Activated CD8-positive, alpha-beta memory T cell treated with anti-CD3 and anti-CD28 coated beads for 48 hours (primary cell): ENCODE results near the gene SHROOM3.
"Not testable (repeated sequence)": the region's sequence is repeated elsewhere in the genome, so short reads cannot be mapped to it uniquely, and the experiment has no call there.

ENCODE experiments used
- DNase-seq, 3 experiments: peaks; one replicate each; pipeline ENCODE4 v3.0.0-alpha.2; 2020; ENCODE audit warnings: low read depth in 2 of 3, low spot score in 2 of 3

The SHROOM3 gene

DNA sequence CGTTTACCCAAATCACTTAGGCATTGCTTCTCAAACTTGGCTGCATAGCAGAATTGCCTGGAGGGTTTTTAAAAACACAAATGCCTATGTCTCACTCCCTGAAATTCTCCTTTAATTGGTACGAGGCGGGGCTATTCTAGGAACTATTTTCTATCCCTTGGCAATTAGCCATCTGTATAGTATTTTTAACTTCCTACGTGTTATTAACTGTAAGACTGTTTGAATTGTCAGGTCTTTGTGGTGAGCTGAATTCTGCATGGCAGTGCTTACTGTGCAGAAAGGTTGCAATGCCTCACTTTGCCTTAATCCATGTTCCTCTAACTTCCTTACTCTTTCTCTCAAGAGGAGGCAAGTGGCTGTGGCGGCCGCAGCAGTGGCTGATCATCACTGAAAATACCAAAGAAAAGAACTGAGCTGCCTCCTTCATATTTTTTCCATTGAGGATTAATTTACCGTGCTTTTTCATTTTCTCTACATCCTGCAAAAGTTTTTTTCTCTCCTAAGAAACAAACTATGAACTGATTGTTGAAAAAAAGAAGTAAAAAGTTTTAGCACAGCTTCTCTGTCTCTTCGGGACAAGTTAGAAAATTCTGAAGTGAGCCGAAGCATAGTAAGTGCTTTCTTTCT, at the start of gene SHROOM3:
SHROOM3 (plus strand) TSS at position 329 of the 627 bp plus-strand sequence. CDS start 824 bp downstream, outside the sequence.
- DNase-seq: no peak

DNA sequence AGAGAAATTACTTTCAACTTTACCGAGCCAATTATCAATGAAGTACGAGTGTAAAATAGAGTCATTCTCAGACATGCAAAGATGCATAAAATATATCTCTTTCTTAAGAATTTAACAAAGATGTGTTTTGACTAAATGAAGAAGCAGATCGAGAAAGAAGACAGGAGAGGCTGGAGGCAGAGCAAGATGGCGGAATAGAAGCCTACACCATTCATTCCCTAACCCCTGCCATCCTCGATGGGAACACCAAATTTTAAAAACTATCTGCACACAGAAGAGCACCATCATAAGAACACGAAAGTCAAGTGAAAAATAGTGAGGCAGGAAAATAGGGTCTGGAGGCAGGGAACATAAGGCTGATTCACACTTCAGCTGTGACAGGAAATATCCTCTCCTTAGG, 49.1 kb upstream of the SHROOM3 start:
- DNase-seq: no peak

DNA sequence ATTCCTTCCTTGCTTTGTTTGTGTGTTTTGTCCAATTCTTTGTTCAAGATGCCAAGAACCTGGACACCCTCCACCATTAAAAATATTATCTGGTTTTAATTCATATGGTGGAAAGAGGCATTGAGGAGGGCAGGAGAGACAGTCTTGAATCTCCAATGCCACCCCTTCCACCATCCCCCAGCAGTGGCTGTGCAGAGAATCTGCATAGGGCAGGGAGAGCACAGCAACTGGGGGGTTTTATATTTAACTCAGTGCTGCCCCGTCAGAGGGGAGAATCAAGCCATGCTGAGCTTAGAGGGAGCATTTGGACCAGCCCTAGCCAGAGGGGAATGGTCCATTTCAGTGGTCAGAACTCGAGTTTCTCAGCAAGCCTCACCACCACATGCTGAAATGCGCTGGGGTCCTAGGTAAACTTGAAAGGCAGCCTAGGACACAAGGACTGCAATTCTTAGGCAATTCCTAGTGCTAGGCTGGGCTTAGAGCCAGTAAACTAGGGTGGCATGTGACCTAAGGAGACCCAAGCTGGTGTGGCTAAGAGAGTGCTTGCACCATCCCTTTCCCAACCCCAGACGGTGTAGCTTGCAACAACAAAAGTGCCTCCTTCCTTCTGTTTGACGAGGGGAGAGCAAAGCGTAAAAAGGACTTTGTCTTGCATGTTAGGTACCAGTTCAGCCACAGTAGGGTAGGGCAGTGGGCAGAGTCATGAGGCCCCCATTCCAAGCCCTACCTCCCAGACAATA, 48.3 kb upstream of the SHROOM3 start:
- no peak for DNase-seq

DNA sequence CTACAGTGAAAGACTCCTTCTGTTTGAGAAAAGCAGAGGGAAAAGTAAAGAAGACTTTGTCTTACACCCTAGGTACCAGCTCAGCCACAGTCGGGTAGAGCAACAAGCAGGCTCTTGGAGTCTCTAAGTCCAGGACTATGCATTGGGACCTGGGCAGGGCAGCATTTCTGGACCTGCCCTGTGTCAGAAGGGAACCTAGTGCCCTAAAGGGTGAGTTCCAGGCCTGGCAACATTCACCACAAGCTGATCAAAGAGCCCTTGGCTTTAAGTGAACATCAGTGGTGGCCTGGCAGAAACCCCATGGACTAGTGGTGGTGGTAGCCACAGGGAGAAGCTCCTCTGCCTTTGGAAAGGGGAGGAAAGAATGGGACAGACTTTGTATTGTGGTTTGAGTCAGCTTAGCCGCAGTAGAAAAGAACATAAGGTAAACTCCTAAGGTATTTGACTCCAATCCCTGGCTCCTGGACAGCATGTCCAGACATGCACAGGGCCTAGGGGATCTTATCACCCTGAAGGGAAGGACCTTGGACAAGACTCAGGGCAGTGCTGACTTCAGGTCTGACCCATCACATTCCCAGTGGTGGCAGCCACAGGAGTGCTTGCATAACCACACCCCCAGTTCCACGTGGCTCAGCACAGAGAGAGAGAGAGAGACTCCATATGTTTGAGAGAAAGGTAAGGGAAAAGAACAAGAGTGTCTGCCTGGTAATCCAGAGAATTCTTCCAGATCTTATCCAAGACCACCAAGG, 46.7 kb upstream of the SHROOM3 start:
- no peak for DNase-seq

DNA sequence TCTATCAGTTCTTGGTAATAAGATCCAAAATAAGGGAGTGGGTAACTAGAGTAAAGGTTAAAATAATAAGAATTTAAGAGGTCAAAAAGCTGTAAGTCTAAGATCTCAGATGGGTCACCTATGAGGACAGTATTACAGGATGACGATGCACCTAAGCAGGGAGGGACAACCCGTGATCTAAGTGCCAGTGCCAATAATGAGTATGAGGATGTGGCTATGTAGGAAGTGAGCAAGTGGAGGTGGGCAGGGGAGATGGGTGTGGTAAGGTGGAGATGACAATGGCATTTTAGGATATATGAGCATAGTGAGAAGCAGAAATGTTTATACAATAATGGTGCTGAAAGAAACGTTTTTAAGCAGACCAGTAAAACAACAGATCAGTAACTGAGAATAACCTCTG, 33.4 kb upstream of the SHROOM3 start:
- no peak for DNase-seq

DNA sequence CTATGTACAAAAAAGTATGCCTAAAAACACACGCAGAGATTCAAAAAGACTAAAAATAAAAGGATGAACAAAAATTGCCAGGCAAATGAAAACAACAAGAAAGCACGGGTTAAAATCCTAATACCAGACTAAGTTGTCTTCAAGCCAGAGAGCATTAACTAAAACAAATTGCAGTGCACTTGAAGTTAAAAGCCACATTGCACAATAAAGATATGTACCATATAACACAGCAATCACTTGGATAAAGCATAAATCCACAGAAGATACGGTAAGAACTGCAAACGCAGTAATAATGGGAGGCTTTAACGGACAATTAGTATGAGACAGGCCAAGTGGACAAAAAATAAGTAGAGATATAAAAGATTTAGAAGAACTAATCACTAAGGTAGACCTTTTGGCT, 28.9 kb upstream of the SHROOM3 start:
- no peak for DNase-seq

DNA sequence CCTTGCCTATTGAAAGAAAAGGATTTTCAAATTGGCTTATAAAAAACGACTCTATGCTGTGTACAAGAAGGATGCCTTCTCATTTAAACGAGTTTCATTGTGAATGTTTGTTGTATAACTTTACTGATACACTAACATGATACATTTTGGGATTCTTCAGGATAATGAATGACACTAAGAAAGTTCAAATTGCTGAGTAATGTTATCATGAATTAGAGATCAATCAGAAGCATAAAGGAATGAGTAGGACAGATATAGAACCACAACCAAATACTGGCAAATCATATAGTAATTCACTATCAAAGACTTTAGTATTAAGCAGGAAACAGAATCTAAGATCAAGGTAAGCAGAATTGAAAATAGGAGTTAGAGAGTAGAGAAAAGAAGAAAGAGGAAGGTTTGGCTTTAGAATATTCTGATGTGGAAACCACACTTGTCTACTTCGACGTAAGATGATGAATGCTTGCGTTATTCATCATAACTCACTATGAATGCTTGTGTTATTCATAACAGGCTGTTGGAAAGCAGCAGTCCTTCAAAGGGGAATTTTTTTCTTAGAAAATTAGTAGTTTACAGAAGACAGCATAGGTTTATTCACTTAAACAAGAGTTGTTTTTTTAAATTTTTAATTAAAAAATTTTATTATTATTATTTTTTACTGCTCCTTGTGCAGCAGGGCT, 27.4 kb upstream of the SHROOM3 start:
- DNase-seq: no peak

DNA sequence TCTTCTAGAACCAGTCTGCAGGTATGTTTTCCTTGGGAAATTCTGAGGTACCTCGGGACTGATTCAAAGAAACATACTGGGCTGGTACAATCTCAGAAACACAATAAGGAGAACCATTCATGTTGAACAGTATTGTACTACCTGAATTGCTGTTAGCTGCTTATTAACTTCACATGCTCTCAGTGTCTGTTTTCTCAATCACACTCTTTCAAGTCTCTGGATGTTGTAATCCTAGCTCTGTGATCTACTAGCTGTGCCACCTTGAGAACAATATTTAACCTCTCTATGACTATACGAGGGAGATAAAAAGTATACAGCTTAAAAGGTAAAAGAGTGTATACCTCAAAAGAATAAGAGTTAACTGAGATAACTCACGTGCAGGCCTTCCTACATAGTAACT, 24.4 kb upstream of the SHROOM3 start:
- DNase-seq: no peak

DNA sequence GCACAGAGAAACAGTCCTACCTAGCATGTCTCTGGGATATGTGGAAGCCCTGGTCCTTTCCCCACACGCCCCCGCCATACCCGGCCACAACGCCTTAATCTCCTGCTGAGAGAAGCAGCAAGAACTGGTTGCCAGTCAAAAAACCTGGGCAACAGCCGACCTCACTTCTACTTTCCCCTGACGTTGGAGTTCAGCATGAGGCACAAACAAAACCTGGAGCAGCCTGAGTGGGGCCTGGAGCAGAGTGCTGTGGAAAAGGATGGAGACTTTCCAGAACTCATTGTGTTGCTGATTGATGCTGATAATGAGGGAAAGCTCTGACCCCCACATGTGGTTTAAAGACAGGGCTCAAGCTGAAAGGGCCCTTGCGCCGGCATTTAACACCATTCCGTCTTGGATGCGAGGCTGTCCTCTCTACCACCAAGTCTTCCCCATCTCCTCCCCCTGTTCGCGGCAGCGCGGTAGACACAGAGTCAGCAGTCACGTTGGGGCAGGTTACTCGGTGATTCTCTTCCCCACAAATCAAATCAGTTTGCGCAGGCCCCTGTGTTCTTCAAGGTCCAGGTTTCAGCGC, 14.8 kb upstream of the SHROOM3 start:
- no peak for DNase-seq

DNA sequence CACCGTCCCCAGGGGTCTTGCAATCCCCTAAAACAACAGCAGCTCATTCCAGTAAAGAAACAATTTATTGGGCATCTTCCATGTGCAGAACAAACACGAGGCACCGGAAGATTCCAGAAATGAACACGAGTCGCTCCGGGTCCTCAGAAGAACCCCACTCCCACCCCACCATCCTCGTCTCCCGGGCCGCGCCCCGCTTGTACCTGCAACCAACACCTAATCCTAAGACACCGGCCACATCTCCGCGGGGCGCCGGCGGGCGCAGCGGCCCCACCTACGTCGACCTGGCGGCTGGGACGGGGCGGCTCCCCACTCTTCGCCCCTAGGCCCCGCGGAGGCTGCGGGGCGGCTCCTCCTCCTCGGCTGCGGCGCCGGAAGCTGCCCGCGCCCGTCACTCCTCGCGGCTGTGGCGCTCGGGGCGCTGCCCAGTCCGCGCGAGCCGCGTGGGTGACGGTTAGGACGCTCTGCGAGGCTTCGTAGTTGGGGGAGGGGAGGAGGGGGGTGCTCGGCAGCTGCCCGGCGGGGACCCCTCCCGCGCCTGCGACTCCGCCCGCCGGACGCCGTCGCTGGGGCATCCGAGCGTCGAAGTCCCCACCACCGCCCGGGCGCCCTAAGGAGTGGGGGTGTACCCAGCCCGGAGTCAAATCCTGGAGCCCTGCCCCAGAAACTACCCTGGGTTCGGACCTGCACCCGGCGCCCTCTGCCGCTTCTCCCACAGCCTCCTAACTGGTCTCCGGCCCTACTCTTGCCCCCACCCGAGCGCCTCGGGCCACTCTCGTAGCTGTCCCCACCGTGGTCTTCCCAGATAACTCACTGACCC, 14.1 kb upstream of the SHROOM3 start, which contains the start of gene CCDC158:
CCDC158 (minus strand) TSS at position 380 of the 820 bp plus-strand sequence. CDS start 17,934 bp downstream, outside the sequence.
- no peak for DNase-seq

DNA sequence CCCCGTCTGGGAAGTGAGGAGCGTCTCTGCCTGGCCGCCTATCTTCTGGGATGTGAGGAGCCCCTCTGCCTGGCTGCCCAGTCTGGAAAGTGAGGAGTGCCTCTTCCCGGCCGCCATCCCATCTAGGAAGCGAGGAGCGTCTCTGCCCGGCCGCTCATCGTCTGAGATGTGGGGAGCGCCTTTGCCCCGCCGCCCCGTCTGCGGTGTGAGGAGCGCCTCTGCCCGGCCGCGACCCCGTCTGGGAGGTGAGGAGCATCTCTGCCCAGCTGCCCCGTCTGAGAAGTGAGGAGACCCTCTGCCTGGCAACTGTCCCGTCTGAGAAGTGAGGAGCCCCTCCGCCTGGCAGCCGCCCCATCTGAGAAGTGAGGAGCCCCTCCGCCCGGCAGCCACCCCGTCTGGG, 11.9 kb upstream of the SHROOM3 start:
- DNase-seq: not testable (repeated sequence)

DNA sequence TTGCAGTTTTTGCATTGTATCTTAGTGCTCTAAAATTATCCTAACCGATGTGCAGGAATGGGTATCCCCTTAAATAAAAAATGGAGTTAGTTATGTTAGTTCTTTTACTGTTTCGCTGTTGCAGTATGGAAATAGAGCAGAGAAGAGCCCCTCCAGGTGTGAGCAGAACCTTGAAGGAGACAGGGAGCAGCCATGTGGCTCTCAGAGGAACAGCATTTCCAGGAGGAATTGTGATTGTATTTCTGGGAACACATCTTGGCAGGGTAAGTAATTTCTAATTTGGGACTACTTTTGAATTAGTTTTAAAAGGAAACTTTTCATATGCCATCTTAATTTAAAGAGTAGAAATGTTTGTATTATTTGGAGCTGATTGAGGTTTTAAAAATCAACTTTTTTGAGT, 8.8 kb upstream of the SHROOM3 start:
- DNase-seq: no peak

DNA sequence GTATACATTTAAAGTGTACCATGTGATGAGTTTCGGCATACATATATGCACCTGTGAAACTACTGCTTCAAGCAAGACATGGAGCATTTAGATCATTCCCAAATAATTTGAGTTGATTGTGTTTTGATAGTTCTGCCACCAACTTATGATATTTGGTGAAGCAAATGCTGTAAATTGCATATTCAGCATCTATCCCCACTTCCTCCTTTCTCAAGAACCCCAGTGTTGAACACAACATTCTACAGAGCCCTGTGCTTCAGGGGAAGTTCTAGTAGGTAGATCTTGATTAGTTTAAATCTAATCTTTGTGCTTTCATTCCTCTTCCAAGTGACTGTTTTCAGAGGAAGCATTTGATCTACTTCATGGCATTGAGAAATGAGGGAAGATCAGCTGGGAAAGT, 5.4 kb upstream of the SHROOM3 start:
- no peak for DNase-seq

DNA sequence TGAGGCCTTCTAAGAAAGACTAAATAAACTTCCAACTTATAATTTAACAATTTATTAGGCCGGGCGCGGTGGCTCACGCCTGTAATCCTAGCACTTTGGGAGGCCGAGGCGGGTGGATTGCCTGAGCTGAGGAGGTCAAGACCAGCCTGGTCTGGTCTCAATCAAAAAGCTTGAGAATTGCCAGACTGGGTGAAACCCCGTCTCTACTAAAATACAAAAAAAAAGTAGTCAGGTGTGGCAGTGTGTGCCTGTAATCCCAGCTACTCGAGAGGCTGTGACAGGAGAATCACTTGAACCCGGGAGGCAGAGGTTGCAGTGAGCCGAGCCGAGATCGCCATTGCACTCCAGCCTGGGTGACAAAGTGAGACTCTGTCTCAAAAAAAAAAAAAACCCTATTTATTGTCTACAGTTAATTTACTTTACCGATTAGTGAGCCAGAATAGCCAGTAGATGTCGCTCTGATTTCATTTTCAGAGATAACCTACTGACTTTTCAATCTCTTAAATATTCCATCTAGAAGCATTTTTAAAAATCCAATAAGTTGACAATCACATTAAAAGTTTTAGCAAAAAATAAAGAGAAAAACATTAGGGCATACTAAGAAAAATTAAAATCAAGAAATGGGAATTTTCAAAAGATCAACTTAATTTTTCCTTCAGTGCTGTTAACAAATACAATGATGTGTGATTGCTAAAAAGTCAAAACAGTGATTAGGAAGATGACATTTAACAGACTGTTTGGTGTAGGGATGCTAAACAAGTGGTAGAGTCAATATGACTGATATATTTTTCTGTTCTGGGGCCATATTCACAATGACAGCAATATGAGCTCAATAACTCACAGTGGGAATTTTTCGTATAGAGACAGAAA, 4.3 kb upstream of the SHROOM3 start:
- no peak for DNase-seq

DNA sequence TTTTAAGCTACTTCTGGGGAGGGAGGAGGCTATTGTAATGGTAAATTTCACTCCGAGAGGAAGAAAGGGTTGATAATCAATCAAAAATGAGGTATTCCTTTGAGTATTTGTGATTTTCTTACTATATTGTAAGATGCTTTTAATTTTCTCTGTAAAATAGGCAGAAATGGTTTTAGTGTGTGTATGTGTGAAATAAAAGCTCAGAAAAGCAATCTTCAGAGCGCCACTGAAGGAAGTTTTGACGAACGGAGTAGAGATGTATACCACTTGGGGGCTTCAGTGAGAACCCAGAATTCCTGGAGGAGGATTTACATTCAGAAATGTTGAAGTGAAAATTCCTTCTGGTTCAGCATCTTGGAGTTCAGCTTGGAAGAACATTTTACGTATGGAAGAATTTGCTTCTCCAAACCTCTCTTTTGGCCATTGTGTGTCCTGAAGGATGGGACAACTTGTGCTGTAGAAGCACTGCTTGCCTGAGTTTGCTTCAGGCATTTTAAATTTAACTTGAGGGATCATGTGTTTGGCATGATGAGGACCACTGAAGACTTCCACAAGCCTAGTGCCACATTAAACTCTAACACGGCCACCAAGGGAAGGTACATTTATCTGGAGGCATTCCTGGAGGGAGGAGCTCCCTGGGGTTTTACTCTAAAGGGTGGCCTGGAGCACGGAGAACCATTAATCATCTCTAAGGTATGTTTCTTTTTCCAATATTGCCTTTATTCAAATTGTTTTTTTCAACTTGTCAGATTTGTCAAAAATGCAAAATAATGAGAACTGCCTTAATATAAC, 695 bp downstream of the SHROOM3 start:
- no peak for DNase-seq

DNA sequence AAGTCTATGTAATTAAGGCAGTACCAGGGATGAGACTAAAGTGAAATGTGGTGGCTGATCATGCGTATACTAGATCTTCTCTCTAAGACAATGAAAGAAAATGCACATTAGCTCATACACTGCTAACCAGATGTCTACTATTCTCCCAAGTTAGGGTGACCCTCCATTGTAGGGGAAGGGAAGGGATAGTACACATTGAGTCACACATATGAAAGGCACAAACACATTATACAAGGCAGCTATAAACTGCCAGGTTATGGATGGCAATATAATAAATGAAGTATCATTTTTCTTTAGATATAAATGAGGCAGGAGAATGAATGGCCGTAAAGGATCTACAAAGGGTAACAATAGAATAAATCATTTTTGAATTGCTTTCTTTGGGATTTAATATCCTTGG, 4.5 kb downstream of the SHROOM3 start:
- no peak for DNase-seq

DNA sequence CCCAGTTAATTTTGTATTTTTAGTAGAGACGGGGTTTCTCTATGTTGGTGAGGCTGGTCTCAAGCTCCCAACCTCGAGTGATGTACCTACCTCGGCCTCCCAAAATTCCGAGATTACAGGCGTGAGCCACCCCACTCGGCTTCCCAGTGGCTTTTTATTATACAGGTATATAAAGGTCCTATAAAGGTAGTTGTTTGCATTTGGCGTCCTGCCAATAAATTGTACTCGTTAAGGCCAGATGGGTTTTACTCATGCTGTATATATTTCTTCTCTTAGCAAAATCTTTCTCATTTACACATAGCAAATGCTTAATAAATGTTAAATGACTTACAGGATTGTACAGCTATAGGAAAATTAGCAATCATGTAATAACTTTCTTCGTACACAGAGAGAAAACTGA, 6.9 kb downstream of the SHROOM3 start:
- no peak for DNase-seq

DNA sequence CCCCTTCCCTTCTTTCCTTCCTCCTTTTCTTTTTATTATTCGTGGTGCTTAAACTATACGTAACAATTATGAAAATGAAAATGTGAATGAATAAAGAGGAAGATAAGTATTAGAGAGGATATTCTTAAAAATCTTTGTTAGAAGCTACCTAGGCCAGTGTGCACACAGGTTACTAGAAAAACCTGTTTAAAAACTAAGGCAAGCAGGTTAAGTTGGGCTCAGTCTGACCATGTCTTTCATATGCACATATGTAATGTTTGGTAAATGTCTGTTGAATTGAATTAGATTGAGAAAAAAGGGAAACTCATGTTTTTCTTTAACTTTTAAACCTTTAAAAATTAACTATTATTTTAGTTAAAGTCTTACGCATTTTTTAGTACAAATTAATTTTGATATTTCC, 7.8 kb downstream of the SHROOM3 start:
- no peak for DNase-seq

DNA sequence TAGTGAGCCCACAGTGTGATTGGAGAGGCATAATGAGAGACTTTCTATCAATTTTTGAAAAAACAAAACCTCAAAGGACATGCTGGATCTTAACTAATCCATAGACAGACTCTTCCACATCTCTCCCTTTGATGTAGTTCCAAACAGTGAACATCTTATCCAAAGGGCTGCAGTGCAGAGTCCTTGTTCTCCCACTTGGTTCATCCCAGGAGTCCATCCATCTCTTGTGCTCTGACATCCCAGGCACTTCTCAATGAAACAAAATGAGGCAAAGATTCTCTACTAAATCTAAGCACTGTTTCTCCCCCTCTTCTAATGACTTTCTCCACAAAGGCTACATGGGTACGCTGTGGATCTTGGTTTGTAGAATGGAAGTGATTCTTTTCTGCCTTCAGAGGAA, 8.3 kb downstream of the SHROOM3 start:
- DNase-seq: no peak
